HG02798 (cell line): Measurements from ENCODE around the gene LIF.
"Not testable (repeated sequence)": the region's sequence is repeated elsewhere in the genome, so short reads cannot be mapped to it uniquely, and the experiment has no call there.

Experiments
- ATAC-seq: cut with Tn5 transposase; IDR thresholded peaks from one replicate; pipeline ENCODE4 v1.9.1; 2021; ENCODE audit warnings: mild to moderate bottlenecking; ENCODE audit not compliant: unreplicated experiment, poor library complexity

The LIF gene

GRCh38 chr22:30246814-30247376 lies 336 bp upstream of the LIF start:
- ATAC-seq, result no peak

- ATAC-seq, result no peak
Measured at GRCh38 chr22:30245181-30245984, 1.2 kb downstream of the LIF start.

DNA sequence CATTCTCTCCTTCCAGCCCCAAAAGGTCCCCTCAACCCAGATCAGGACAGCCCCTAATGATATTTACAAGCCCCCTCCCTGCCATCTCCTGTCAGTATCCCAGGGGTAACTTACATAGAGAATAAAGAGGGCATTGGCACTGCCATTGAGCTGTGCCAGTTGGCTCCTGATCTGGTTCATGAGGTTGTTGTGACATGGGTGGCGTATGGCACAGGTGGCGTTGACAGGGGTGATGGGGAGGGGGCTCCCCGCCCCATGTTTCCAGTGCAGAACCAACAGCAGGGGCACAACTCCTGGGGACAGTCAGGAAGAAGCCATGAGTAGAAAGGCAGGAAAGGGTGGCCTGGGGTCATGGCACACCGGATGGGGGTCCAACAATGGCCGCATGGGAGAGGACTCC lies 1.9 kb downstream of the LIF start:
- no peak for ATAC-seq

- ATAC-seq, result no peak
Measured at GRCh38 chr22:30244066-30244465, 2.5 kb downstream of the LIF start.

- no peak for ATAC-seq
Measured at GRCh38 chr22:30243661-30244060, 2.9 kb downstream of the LIF start.

DNA sequence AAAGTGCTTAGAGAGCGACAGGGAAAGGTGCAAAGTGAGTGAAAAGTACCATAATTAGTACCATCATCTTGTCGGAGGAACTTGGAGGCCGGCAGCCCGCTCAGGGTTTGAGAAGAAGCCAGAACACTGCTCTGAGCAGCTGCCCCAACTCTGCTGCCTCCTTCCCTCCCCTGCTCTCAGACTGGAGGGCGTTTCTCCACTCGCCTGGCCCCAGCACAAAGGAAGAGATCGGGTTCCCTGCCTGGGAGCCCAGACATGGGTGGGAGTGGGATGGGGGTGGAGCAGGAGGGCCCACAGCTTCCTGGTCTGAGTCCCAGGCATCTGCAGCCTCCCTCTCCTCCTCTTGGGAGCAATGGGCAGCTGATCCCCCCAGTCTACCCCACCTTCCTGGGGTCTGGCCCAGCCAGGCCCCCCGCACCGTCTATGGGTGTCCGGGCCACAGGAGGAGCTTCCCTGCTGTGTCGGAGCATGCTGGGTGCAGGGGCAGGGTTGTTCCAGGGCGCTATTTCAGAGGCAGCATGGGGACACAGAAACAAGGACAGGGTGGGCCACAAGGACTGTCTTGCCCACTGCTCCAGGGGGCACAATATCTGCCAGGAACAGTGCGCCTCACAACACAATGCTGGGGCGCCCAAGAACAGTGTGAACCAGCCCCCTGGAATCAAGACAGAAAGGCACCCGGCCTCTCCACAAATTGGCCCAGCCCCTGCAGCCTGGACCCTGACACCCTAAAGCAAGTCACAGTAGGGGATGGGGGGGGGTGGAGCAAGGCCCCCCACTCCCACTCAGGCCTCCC lies 4.8 kb downstream of the LIF start:
- no peak for ATAC-seq

GRCh38 chr22:30240541-30241417 lies 5.8 kb downstream of the LIF start:
- ATAC-seq, result no peak

DNA sequence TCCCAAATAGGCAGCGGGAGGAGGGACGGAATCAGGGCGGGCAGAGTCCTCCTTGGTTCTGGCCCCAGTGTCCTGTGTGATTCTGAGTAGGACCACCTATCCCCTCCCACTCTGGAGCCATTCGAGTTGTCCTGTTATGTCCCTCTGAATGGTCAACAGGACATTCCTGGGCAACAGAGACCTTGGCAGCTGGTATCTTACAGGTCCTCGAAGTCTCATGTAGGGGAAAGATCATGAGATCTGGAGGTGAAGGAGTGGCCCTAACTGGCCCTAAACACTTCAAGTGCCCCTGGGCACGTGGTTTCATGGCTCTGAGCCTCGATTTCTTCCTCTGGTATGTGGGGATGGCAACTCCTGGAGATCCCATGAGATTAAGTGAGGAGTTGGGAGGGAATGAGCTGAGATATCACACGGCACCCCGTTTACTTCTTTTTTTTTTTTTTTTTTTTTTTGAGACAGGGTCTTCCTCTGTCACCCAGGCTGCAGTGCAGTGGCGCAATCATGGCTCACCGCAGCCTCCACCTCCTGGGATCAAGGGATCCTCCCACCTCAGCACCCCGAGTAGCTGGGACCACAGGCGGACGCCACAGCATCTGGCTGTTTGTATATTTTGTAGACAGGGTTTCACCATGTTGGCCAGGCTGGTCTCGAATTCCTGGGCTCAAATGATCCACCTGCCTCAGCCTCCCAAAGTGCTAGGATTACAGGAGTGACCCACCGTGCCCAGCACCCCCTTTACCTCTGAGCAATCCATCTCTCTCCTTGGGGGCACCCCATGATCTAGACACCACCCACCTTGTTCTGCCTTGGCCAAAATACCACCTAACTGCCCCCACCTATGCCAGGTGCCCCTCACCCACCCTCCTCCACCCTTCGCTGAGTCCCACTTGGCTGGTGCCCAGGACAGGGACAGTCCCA lies 6.8 kb downstream of the LIF start:
- no peak for ATAC-seq

DNA sequence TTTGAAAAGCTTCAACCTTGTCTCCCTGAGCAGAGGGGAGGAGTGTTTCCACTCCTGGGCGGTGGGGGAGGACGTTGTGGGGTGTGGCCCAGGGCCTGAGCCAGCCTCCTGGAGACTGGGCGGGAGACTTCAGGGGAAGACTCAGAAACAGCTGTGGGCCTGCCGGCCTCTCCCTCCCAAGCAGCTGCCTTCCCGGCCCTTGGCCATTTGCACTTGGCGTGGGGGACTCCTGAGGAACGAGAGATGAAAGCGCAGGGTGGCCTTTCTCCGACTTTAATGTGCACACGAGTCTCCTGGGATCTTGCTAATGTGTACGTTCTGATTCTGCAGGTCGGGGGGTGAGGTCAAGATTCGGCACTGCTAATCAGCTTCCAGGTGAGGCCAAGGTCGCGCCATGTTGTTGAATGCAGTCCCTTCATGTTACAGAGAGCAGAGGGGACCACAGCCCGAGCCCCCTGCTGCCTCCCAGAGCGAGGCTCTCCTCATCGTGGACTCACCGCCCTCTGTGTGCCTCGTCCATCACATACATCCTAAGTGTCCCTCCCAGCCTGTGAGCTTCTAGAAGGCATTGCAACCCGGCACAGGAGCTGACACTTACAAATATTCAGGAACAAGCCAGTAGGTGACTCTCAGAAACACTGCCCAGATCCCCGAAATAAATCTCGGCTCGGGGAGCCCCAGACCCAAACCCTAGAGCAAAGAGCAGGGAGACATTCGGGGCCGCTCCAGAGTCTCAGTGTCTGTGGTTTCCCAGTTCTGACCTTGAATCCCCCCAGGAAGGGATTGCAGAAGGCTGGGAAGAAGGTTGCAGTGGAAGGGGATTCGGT lies 7.7 kb downstream of the LIF start:
- ATAC-seq, result no peak

DNA sequence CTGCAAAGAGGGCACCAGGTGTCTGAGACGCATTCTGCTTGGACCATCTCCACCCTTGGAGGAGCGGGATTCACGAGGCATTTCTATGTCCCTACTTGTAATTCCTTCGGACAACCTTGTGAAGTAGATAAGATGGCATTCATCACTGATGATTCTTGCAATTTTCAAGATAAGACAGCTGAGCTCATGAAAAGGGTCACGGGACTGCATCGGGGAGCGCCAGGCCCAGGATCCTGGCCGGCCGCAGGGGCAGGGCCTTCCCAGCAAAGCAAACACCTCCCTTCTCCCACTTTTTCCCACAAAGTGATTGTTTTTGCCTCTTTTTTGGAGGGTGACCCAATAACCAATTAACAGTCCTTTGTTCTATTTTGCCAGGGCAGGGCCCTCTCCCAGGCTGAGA lies 8.4 kb downstream of the LIF start:
- ATAC-seq, result no peak

GRCh38 chr22:30236875-30237274 lies 9.7 kb downstream of the LIF start:
- ATAC-seq, result no peak

DNA sequence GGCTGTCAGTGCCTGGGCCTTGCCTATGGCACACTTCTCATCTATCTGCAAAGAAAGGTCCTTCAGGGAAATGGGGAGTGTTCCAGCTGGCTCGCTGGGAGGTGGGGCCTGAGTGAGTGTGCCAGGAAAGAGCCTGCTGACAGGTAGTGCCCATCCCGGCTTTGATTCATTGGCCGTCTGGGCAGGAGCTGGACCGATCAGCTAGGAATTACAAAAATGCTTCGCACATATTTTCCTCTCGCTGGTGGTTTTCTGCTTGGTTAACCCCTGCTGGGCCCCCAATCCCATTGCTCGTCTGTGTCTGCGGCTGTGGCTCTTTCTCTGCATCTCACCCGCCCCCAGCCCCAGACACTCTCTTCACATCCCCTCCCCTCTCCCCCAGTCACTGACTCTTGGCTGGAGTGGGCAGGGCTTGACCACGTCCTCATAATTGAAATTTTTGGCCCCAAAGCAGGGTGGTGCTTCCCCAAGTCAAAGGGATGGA lies 10.8 kb downstream of the LIF start:
- no peak for ATAC-seq

DNA sequence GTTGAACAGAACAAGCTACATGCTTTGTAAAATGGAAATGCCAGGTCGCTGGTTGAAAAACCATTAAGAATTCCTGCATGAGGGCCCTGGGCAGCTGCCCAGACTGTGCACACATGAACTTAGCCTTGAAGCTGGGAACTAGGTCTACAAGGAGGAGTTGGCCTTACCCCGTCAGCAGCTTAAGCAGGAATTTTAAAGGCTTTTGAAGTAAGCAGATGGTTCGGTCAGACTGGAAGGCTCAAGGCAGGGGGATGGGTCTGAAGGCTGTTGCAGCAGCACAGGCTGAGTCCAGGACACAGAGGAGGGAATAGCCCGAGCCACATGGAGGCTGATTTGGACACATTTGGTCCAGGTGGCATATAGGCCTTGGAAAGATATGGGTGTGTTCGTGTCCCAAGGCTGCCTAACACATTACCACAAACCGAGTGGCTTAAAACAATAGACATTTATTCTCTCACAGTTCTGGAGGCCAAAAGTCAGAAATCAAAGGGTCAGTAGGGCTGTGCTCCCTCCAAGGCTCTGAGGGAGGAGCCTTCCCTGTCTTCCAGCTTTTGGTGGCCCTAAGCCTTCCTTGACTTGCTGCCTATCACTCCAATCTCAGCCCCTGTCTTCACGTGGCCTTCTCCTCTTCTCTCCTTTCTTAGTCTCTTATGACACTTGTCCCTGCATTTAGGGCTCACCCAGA lies 11.6 kb downstream of the LIF start:
- ATAC-seq, result no peak

DNA sequence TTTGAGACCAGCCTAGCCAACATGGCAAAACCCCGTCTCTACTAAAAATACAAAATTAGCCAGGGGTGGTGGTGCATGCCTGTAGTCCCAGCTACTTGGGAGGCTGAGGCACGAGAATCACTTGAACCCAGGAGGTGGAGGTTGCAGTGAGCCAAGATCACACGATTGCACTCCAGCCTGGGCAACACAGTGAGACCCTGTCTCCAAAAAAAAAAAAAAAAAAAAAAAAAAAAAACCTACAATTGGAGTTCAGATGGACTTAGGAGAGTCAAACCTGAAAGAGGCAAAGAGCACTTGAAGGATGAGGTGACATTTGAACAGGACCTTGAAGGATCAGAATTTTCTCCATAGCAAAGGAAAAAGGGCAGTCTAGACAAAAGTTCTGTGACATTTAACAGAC lies 12.2 kb downstream of the LIF start:
- ATAC-seq, result not testable (repeated sequence)

GRCh38 chr22:30233582-30233981 lies 13.0 kb downstream of the LIF start:
- no peak for ATAC-seq

- no peak for ATAC-seq
Measured at GRCh38 chr22:30232716-30233218, 13.8 kb downstream of the LIF start.

GRCh38 chr22:30230787-30231461 lies 15.6 kb downstream of the LIF start:
- no peak for ATAC-seq
